GM12878 (cell line): ENCODE measurements around the gene PPOX. TPM values are rescaled to one million over a fixed set of nuclear protein-coding genes. Genes with fewer than 3 reads are reported as not detected.

Experiments used
- ASH2L ChIP-seq: fragments of 300-600, 200-600 bp; sonication (generic); IDR thresholded peaks from 2 replicates; pipeline ENCODE4 v1.6.1; 2017; ENCODE audit warnings: low read depth, mild to moderate bottlenecking, borderline replicate concordance
- ATF2 ChIP-seq: IDR thresholded peaks from 2 replicates; pipeline ENCODE4 v1.6.1; 2012; ENCODE audit warnings: low read length, inconsistent platforms
- CBX5 ChIP-seq: sonication (generic); IDR thresholded peaks from 2 replicates; pipeline ENCODE4 v1.6.1; 2016; ENCODE audit warnings: low read depth, moderate library complexity, mild to moderate bottlenecking, inconsistent platforms
- CHD1 ChIP-seq: IDR thresholded peaks from 2 replicates; pipeline ENCODE4 v1.6.1; 2012; ENCODE audit warnings: low read depth, low read length, improper control_type of control experiment
- ELK1 ChIP-seq: IDR thresholded peaks from 2 replicates; pipeline ENCODE4 v1.6.1; 2012; ENCODE audit warnings: low read depth, low read length, improper control_type of control experiment
- EP300 ChIP-seq, 2 experiments: fragments of 150-350 bp in 1 of 2; IDR thresholded peaks; 2 replicates each; pipeline ENCODE4 v1.6.1; 2011 to 2012; ENCODE audit warnings: low read depth in 2 of 2, low read length in 2 of 2, borderline replicate concordance in 1 of 2, improper control_type of control experiment in 1 of 2, inconsistent platforms in 1 of 2; ENCODE audit not compliant: control insufficient read depth in 1 of 2
- HDAC2 ChIP-seq: fragments of 200-600 bp; sonication (generic); IDR thresholded peaks from 2 replicates; pipeline ENCODE4 v1.6.1; 2017
- JUNB ChIP-seq: IDR thresholded peaks from 2 replicates; pipeline ENCODE4 v1.6.1; 2016; ENCODE audit warnings: antibody characterized with exemption, mild to moderate bottlenecking
- KDM1A ChIP-seq: fragments of 200-600 bp; sonication (generic); IDR thresholded peaks from 2 replicates; pipeline ENCODE4 v1.6.1; 2016; ENCODE audit warnings: borderline replicate concordance
- KLF5 ChIP-seq: fragments of 450-650 bp; IDR thresholded peaks from 2 replicates; pipeline ENCODE4 v1.6.1; 2014; ENCODE audit warnings: mild to moderate bottlenecking; ENCODE audit not compliant: partially characterized antibody
- NR2C2 ChIP-seq: IDR thresholded peaks from 2 replicates; pipeline ENCODE4 v1.6.1; 2011; ENCODE audit warnings: borderline replicate concordance, low read depth; ENCODE audit not compliant: control insufficient read depth, insufficient read length
- NRF1 ChIP-seq: conservative IDR thresholded peaks from 2 replicates; pipeline ENCODE4 v1.6.1; 2011; ENCODE audit warnings: mild to moderate bottlenecking, low read depth, low read length, improper control_type of control experiment
- PKNOX1 ChIP-seq: fragments of 450-650 bp; IDR thresholded peaks from 2 replicates; pipeline ENCODE4 v1.6.1; 2016; ENCODE audit warnings: mild to moderate bottlenecking
- POLR2AphosphoS5 ChIP-seq: IDR thresholded peaks from 2 replicates; pipeline ENCODE4 v1.6.1; 2011; ENCODE audit warnings: mild to moderate bottlenecking, low read length, inconsistent platforms
- RAD51 ChIP-seq: fragments of 450-650 bp; IDR thresholded peaks from 2 replicates; pipeline ENCODE4 v1.6.1; 2016; ENCODE audit warnings: moderate library complexity, mild to moderate bottlenecking, inconsistent platforms
- SIN3A ChIP-seq: IDR thresholded peaks from 2 replicates; pipeline ENCODE4 v1.6.1; 2012; ENCODE audit warnings: low read depth, low read length, improper control_type of control experiment
- SUZ12 ChIP-seq: fragments of 200-600 bp; sonication (generic); IDR thresholded peaks from one replicate; pipeline ENCODE4 v1.6.1; 2018; ENCODE audit warnings: antibody characterized with exemption, mild to moderate bottlenecking; ENCODE audit not compliant: unreplicated experiment
- YY1 ChIP-seq: IDR thresholded peaks from 2 replicates; pipeline ENCODE4 v1.6.1; 2011; ENCODE audit warnings: low read depth, mild to moderate bottlenecking, low read length
- ZBED1 ChIP-seq: IDR thresholded peaks from 2 replicates; pipeline ENCODE4 v1.6.1; 2016; ENCODE audit warnings: borderline replicate concordance
- ZBTB11 ChIP-seq: fragments of 450-650 bp; formaldehyde crosslinking; IDR thresholded peaks from 2 replicates; pipeline ENCODE4 v1.5.0; 2022; ENCODE audit warnings: mild to moderate bottlenecking, missing genetic modification characterization
- ZNF384 ChIP-seq: IDR thresholded peaks from 2 replicates; pipeline ENCODE4 v1.6.1; 2012; ENCODE audit warnings: low read depth, mild to moderate bottlenecking, low read length, improper control_type of control experiment, borderline replicate concordance
- polyA plus RNA-seq, 11 experiments: library from polyadenylated mRNA; depleted of rRNA in 4 of 11; unstranded in 6 of 11; stranded (reverse) in 5 of 11; fragments of >200 nt; fragmentation: Nextera tagmentation in 4 of 11; fragmentation: Illumina TruSeq in 1 of 11; extraction: Ambion mirVana in 4 of 11; extraction: Trizol in 1 of 11; gene quantifications; 1 replicate in 1 of 11; 2 replicates in 10 of 11; pipeline versions ENCODE4 v1.2.1 to v1.2.3, GENCODE V29; 2011 to 2016; ENCODE audit warnings: inconsistent platforms in 2 of 11, missing spikeins in 2 of 11, low read depth in 1 of 11
- total RNA-seq, 4 experiments: library from RNA; depleted of rRNA in 3 of 4; stranded (reverse); fragments of >200 nt in 3 of 4; fragmentation: Illumina TruSeq in 1 of 4; extraction: Trizol in 1 of 4; gene quantifications; 2 replicates each; pipeline versions ENCODE4 v1.2.1 to v1.2.3, GENCODE V29; 2013 to 2021

PPOX gene
- total and polyA plus RNA-seq, 10 of the 15 experiments (the other 5 are each of a cell fraction or from before 2014, with no cell fraction given), result 8.9 to 31.5 (median 20.3) TPM

GRCh38 chr1:161132410-161133219 lies 33.6 kb upstream of the PPOX start, which contains the start of gene DEDD (continued):
- TF ChIP-seq EP300 (IDR thresholded peaks at IDR 0.05; ENCODE audit: borderline replicate concordance in 1 of 2, control insufficient read depth in 1 of 2, low read depth in 2 of 2, low read length in 2 of 2), result peak in 1 of 2 experiments; percentile 51; a peak in 2 of 4 replicates
- no peak for TF ChIP-seq ZBED1
- TF ChIP-seq YY1, result peak; percentile 99
- no peak for TF ChIP-seq CHD1
- TF ChIP-seq ATF2, result no peak
- TF ChIP-seq KDM1A, result no peak
- no peak for TF ChIP-seq NRF1
- peak; percentile 69 for TF ChIP-seq PKNOX1
- TF ChIP-seq NR2C2, result no peak
- no peak for TF ChIP-seq ZNF384
- TF ChIP-seq ASH2L, result 0 out of 2 replicates have a peak, but pooled peaks have one; percentile 35
- no peak for TF ChIP-seq CBX5
- no peak for TF ChIP-seq ELK1
- no peak; the same call in 1 of the 2 replicates for TF ChIP-seq SIN3A
- peak; percentile 84 for TF ChIP-seq KLF5
- no peak for TF ChIP-seq SUZ12
- no peak for TF ChIP-seq HDAC2
- no peak for TF ChIP-seq RAD51
- TF ChIP-seq ZBTB11, result no peak
- 0 out of 2 replicates have a peak, but pooled peaks have one; percentile 24 for TF ChIP-seq POLR2AphosphoS5
- peak; percentile 28; the same call in 1 of the 2 replicates for TF ChIP-seq JUNB
